Ovary (tissue), 9 donors: ENCODE results near the gene STK17B. TPM values are rescaled to one million over a fixed set of nuclear protein-coding genes. Genes with fewer than 3 reads are reported as not detected.

Experiments
- DNase-seq, 5 donors: peaks; one replicate each; pipeline ENCODE4 v3.0.0-alpha.2; 2019 to 2020
- H3K27ac ChIP-seq, 2 donors: fragments of 200-600 bp; one replicate each; pipeline versions ENCODE4 v1.5.1 to v1.8.0; 2019 to 2022
- H3K27me3 ChIP-seq: fragments of 200-600 bp; one replicate; pipeline ENCODE4 v1.8.0; 2022
- H3K36me3 ChIP-seq: fragments of 200-600 bp; sonication (generic); one replicate; pipeline ENCODE4 v1.5.1; 2019
- H3K4me1 ChIP-seq: one replicate; pipeline ENCODE4 v1.8.1; 2013; ENCODE audit warnings: mild to moderate bottlenecking, moderate library complexity; ENCODE audit not compliant: insufficient read depth
- H3K4me3 ChIP-seq: fragments of 200-600 bp; sonication (generic); one replicate; pipeline ENCODE4 v1.5.1; 2017
- H3K9me3 ChIP-seq, 2 donors: fragments of 200-600 bp in 1 of 2; sonication (generic) in 1 of 2; one replicate each; pipeline versions ENCODE4 v1.5.1 to v1.8.1; 2013 to 2019; ENCODE audit warnings: mild to moderate bottlenecking in 1 of 2, moderate library complexity in 1 of 2
- EP300 ChIP-seq: sonication (generic); formaldehyde crosslinking; IDR thresholded peaks from one replicate; pipeline ENCODE4 v1.6.1; 2017; ENCODE audit warnings: antibody characterized with exemption
- POLR2A ChIP-seq: fragments of 450-650 bp; IDR thresholded peaks from one replicate; pipeline ENCODE4 v1.6.1; 2017; ENCODE audit warnings: antibody characterized with exemption, mild to moderate bottlenecking, moderate library complexity
- WGBS, 3 donors: extraction: QIAGEN DNeasy Blood & Tissue Kit in 1 of 3; methylation state at CpG; one replicate each; pipeline versions ENCODE4 v1.1.5 to v1.1.7; 2013 to 2017; 5-methylcytosine and 5-hydroxymethylcytosine counted together
- intact Hi-C, 4 donors: fragments of 100-400 bp; cut with DNase I; formaldehyde crosslinking; loops; one replicate each; pipeline versions ENCODE4 v1.11.0 to v1.15.1; 2022 to 2023
- polyA plus RNA-seq, 2 donors: library from polyadenylated mRNA; stranded (reverse); fragments of 200-250 nt in 1 of 2; fragments of 350-450 nt in 1 of 2; fragmentation: Illumina TruSeq in 1 of 2; extraction: RNeasy Lipid Tissue Mini Kit (QIAGEN cat#74804) in 1 of 2; gene quantifications; one replicate each; pipeline ENCODE4 v1.2.3, GENCODE V29; 2013 to 2014
- total RNA-seq, 7 donors: library from RNA; depleted of rRNA in 2 of 7; stranded (reverse); fragments of >200 nt in 2 of 7; fragmentation: NEBNext Ultra II Directional in 3 of 7; extraction: Animal tissue kit (Norgen Biotek cat#: 25700) in 3 of 7; gene quantifications; one replicate each; pipeline versions ENCODE4 v1.1.0 to v1.2.4, GENCODE V29; 2016 to 2023
- TF ChIP-seq, protein P1 (sequence below), 3 donors: fragments of 450-650 bp in 2 of 3; fragments of 200-600 bp in 1 of 3; IDR thresholded peaks; one replicate each; pipeline versions ENCODE4 v1.5.1 to v1.8.0; 2016 to 2022; ENCODE audit warnings: antibody characterized with exemption in 3 of 3, mild to moderate bottlenecking in 1 of 3
- donor health status: DM: no; HTN: no; CAD: no; lungs with moderate emphysema.
- donor health status: DM: no; HTN: no; CAD: no.
- donor health status: Bipolar disorder and iron deficiency.
- donor health status: DM: yes; HTN: yes; CAD: no.
- donor health status: DM: no; HTN: no; CAD: no.
- donor health status: DM: yes; HTN: yes; CAD: no.

Gene STK17B
- total and polyA plus RNA-seq, 9 donors = 1.7 to 28.4 (median 4.9) TPM

DNA sequence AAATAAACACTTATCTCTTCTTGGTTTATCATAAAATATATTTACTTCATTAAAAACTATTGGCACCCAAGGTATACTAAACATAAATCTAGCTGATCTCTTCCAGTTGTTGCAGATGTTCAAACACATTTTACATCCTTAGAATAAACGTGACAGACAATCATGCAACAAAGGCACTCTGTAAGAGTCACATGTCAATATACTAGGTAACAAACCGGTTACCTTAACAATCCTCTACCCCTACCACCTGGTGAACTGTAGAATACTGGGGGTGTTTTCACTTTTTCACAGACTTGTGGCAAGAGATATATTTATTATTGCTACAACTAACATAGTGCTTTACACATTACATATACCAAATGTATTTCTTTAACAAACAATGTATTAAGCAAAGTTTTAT, 15.8 kb downstream of the STK17B start:
- Histone ChIP-seq H3K36me3 (no peaks in the 10 kb centered on the region), H3K9me3 (no peaks in the 10 kb centered on the region), H3K27ac (no peak overlapping the region), H3K4me3 (no peak overlapping the region), H3K4me1 (no peaks in the 10 kb centered on the region), H3K27me3 (no peaks in the 10 kb centered on the region)
- no peak for DNase-seq
- 34 to 46% (median 40%) methylated on average over 2 of the region's 2 CpGs for WGBS, 3 donors
- TF ChIP-seq POLR2A (no peak), EP300 (no peak)
- TF ChIP-seq, protein P1, sequence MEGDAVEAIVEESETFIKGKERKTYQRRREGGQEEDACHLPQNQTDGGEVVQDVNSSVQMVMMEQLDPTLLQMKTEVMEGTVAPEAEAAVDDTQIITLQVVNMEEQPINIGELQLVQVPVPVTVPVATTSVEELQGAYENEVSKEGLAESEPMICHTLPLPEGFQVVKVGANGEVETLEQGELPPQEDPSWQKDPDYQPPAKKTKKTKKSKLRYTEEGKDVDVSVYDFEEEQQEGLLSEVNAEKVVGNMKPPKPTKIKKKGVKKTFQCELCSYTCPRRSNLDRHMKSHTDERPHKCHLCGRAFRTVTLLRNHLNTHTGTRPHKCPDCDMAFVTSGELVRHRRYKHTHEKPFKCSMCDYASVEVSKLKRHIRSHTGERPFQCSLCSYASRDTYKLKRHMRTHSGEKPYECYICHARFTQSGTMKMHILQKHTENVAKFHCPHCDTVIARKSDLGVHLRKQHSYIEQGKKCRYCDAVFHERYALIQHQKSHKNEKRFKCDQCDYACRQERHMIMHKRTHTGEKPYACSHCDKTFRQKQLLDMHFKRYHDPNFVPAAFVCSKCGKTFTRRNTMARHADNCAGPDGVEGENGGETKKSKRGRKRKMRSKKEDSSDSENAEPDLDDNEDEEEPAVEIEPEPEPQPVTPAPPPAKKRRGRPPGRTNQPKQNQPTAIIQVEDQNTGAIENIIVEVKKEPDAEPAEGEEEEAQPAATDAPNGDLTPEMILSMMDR (IDR thresholded peaks at IDR 0.05) = no peak
- intact Hi-C loops = no loop called here

DNA sequence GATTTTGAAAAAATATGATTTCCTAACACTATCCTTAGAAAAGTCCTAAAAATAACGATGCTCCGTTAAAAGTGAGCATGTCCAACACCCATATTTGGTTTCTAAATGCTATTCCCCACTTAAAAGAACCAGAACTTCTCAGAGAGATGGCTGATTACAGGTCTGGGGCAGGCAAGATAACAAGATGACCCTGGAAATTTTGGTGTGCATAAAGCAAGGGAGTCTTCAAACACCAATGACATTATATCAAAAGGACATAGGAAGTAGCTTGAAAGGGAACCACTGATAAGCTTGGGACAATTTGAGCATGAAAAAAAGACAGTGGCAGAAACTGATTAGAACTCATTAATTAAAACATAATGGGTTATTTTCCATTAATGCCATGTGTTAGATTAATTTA, 17.9 kb downstream of the STK17B start:
- no peaks in the 10 kb centered on the region for H3K36me3 ChIP-seq
- intact Hi-C loops = no loop called here
- no peak for DNase-seq
- no peak overlapping the region for H3K27ac ChIP-seq
- H3K4me1 ChIP-seq = no peaks in the 10 kb centered on the region
- H3K27me3 ChIP-seq = no peaks in the 10 kb centered on the region
- no peaks in the 10 kb centered on the region for H3K9me3 ChIP-seq
- H3K4me3 ChIP-seq = no peak overlapping the region
- TF ChIP-seq, protein P1 (IDR thresholded peaks at IDR 0.05) = no peak
- TF ChIP-seq POLR2A (no peak), EP300 (no peak)
- 91 to 96% (median 94%) methylated on average over 2 of the region's 2 CpGs for WGBS, 3 donors

DNA sequence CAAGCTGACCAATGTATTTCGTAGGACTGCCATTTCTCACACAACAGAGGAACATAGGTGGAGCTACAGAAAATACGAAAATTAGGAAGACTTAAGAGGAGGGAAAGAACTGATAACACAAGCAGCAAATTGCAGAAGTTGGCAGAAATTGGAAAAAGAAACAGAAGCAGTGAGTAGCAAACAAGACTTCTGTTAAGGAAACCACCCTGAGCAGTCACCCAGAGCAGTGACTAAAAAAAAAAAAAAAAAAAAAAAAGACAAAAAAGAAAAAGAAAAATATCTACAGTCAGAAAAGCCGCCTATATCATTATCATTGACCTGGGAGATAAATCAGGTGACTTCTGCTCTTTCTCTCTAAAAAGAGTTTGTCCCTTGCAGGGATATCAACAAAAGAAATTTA, 21.4 kb downstream of the STK17B start:
- 53 to 70% (median 70%) methylated on average over 3 of the region's 3 CpGs for WGBS, 3 donors

DNA sequence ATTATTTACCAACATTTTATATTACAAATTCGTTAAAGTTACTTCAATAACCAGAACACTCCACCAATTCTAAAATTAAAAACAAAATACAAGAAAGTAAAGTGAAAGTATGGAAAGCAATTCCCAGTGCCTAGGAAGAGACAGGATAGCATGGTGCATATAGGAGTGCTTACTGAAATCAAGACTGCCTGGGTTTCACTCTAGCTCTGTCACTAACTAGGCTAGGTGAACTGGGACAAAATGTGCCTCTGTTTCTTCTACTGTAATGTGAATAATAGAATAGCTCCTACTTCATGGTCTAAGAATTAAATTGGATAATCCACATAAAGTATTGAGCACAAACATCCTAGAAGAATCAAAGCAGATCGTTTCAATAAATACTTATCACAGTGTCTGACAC, 22.6 kb downstream of the STK17B start:
- Histone ChIP-seq H3K9me3 (no peaks in the 10 kb centered on the region), H3K4me3 (no peak overlapping the region), H3K27ac (no peak overlapping the region), H3K4me1 (no peaks in the 10 kb centered on the region), H3K36me3 (no peaks in the 10 kb centered on the region), H3K27me3 (no peaks in the 10 kb centered on the region)
- intact Hi-C loops = no loop called here
- 86 to 91% (median 88%) methylated on average over 2 of the region's 2 CpGs for WGBS, 3 donors
- no peak for DNase-seq
- TF ChIP-seq EP300 = no peak
- TF ChIP-seq POLR2A = no peak
- TF ChIP-seq, protein P1 (IDR thresholded peaks at IDR 0.05) = no peak

More for the DNA sequence above, 21.4 kb downstream of the STK17B start:
- Histone ChIP-seq H3K36me3 (no peaks in the 10 kb centered on the region), H3K4me1 (no peaks in the 10 kb centered on the region), H3K27me3 (no peaks in the 10 kb centered on the region), H3K4me3 (no peak overlapping the region), H3K9me3 (no peaks in the 10 kb centered on the region), H3K27ac (no peak overlapping the region)
- TF ChIP-seq, protein P1 (IDR thresholded peaks at IDR 0.05) = no peak
- TF ChIP-seq EP300 = no peak
- no peak for TF ChIP-seq POLR2A
- DNase-seq = no peak
- intact Hi-C loops = no loop called here
